H1 (cell line): Measurements from ENCODE around the gene C20orf144. TPM values are rescaled to one million over a fixed set of nuclear protein-coding genes. Genes with fewer than 3 reads are reported as not detected.

Source experiments
- CTCF ChIA-PET: fragments of 300-600 bp; sonication (Branson Sonifier 250); formaldehyde crosslinking; loops from one replicate; lab custom pipeline; 2021; ENCODE audit not compliant: partially characterized antibody; lab: Charles Lee
- POLR2A ChIA-PET: fragments of 300-600 bp; sonication (Branson Sonifier 250); formaldehyde crosslinking; loops from one replicate; lab custom pipeline; 2021; ENCODE audit warnings: inconsistent platforms; ENCODE audit not compliant: partially characterized antibody; lab: Charles Lee
- DNase-seq, 2 experiments: peaks; one replicate each; pipeline versions ENCODE4 v3.0.0 to v3.0.0-alpha.2; 2010 to 2022; ENCODE audit warnings: low spot score in 2 of 2, low read depth in 1 of 2, mixed read lengths in 1 of 2
- FAIRE-seq: peaks from 2 replicates; lab custom pipeline; 2011; peaks lifted over from hg19 to GRCh38; lab: Jason Lieb, UNC
- H2AFZ ChIP-seq: 2 replicates; pipeline ENCODE4 v1.8.1; 2012; ENCODE audit warnings: low read length, inconsistent platforms
- H2AK5ac ChIP-seq: 2 replicates; pipeline ENCODE4 v1.6.1; 2013; ENCODE audit warnings: low read depth, low read length
- H2BK120ac ChIP-seq: replicated peaks from 2 replicates; pipeline ENCODE3; 2013; ENCODE audit warnings: low read depth, low read length, inconsistent platforms
- H2BK12ac ChIP-seq: 2 replicates; pipeline ENCODE4 v1.6.1; 2013; ENCODE audit warnings: low read depth, low read length
- H2BK15ac ChIP-seq: 2 replicates; pipeline ENCODE4 v1.6.1; 2013; ENCODE audit warnings: low read length
- H2BK20ac ChIP-seq: 2 replicates; pipeline ENCODE4 v1.6.1; 2013; ENCODE audit warnings: low read length
- H2BK5ac ChIP-seq: 2 replicates; pipeline ENCODE4 v1.6.1; 2013; ENCODE audit warnings: low read depth, low read length
- H3K14ac ChIP-seq: 2 replicates; pipeline ENCODE4 v1.6.1; 2013; ENCODE audit warnings: inconsistent platforms; ENCODE audit not compliant: insufficient read length
- H3K18ac ChIP-seq: 2 replicates; pipeline ENCODE4 v1.6.1; 2013; ENCODE audit warnings: low read length; ENCODE audit errors: extremely low read depth
- H3K23ac ChIP-seq: 2 replicates; pipeline ENCODE4 v1.6.1; 2013; ENCODE audit warnings: inconsistent platforms; ENCODE audit not compliant: insufficient read length
- H3K23me2 ChIP-seq: 2 replicates; pipeline ENCODE4 v1.6.1; 2013; ENCODE audit warnings: low read depth, low read length
- H3K27ac ChIP-seq: 2 replicates; pipeline ENCODE4 v1.6.1; 2011; ENCODE audit warnings: low read depth, low read length, inconsistent platforms
- H3K27me3 ChIP-seq, 4 experiments: replicated peaks in 1 of 4; 1 replicate in 1 of 4; 2 replicates in 3 of 4; pipeline versions ENCODE4 v1.6.1 to v1.8.1; 2011 to 2013; ENCODE audit warnings: low read length in 3 of 4, mild to moderate bottlenecking in 3 of 4, inconsistent platforms in 2 of 4, mixed read lengths in 2 of 4, moderate library complexity in 1 of 4; ENCODE audit not compliant: control insufficient read depth in 3 of 4, insufficient read depth in 3 of 4; ENCODE audit errors: extremely low read depth in 1 of 4
- H3K36me3 ChIP-seq, 4 experiments: 2 replicates each; pipeline versions ENCODE4 v1.6.1 to v1.8.1; 2011 to 2013; ENCODE audit warnings: mild to moderate bottlenecking in 4 of 4, low read length in 3 of 4, moderate library complexity in 2 of 4, control low read depth in 1 of 4, inconsistent platforms in 1 of 4; ENCODE audit not compliant: insufficient read depth in 4 of 4, control insufficient read depth in 2 of 4
- H3K4ac ChIP-seq: replicated peaks from 2 replicates; pipeline ENCODE3; 2013; ENCODE audit warnings: low read length, low read depth, mixed read lengths, inconsistent platforms; ENCODE audit not compliant: insufficient read length
- H3K4me1 ChIP-seq, 4 experiments: replicated peaks in 1 of 4; 1 replicate in 1 of 4; 2 replicates in 3 of 4; pipeline versions ENCODE4 v1.6.1 to v1.8.1; 2011 to 2013; ENCODE audit warnings: low read length in 3 of 4, inconsistent platforms in 2 of 4, mixed read lengths in 1 of 4; ENCODE audit not compliant: insufficient read depth in 4 of 4, control insufficient read depth in 3 of 4
- H3K4me2 ChIP-seq, 2 experiments: 2 replicates each; pipeline versions ENCODE4 v1.6.1 to v1.8.1; 2011 to 2013; ENCODE audit warnings: low read depth in 2 of 2, low read length in 2 of 2, control low read depth in 1 of 2, inconsistent platforms in 1 of 2, mild to moderate bottlenecking in 1 of 2; ENCODE audit not compliant: insufficient read depth in 1 of 2
- H3K4me3 ChIP-seq, 4 experiments: fragments of 200-600, 300-600 bp in 1 of 4; sonication (generic), shearing (Covaris generic), sonication (Bioruptor Twin) in 1 of 4; 2 replicates each; pipeline versions ENCODE4 v1.5.1 to v1.8.1; 2011 to 2016; ENCODE audit warnings: low read length in 4 of 4, low read depth in 3 of 4, control low read depth in 2 of 4, inconsistent platforms in 2 of 4, mild to moderate bottlenecking in 2 of 4, mixed read lengths in 1 of 4, moderate library complexity in 1 of 4; ENCODE audit not compliant: insufficient read depth in 2 of 4; ENCODE audit errors: extremely low read depth in 1 of 4
- H3K56ac ChIP-seq: replicated peaks from 2 replicates; pipeline ENCODE3; 2013; ENCODE audit warnings: low read depth, mild to moderate bottlenecking, mixed read lengths, low read length, inconsistent platforms; ENCODE audit not compliant: insufficient read length
- H3K79me1 ChIP-seq: 2 replicates; pipeline ENCODE4 v1.6.1; 2013; ENCODE audit warnings: low read depth, low read length, control low read depth
- H3K79me2 ChIP-seq, 2 experiments: 2 replicates each; pipeline versions ENCODE4 v1.6.1 to v1.8.1; 2012 to 2013; ENCODE audit warnings: low read length in 2 of 2, mild to moderate bottlenecking in 2 of 2, inconsistent platforms in 1 of 2; ENCODE audit not compliant: insufficient read depth in 2 of 2, control insufficient read depth in 1 of 2
- H3K9ac ChIP-seq, 4 experiments: replicated peaks in 1 of 4; 1 replicate in 1 of 4; 2 replicates in 3 of 4; pipeline versions ENCODE4 v1.6.1 to v1.8.1; 2011 to 2013; ENCODE audit warnings: low read depth in 3 of 4, low read length in 3 of 4, control low read depth in 2 of 4, mild to moderate bottlenecking in 2 of 4, moderate library complexity in 2 of 4, inconsistent platforms in 1 of 4; ENCODE audit errors: extremely low read depth in 1 of 4
- H3K9me3 ChIP-seq, 2 experiments: 2 replicates each; pipeline versions ENCODE4 v1.6.1 to v1.8.1; 2012 to 2013; ENCODE audit warnings: mild to moderate bottlenecking in 2 of 2, moderate library complexity in 2 of 2, control low read depth in 1 of 2, inconsistent platforms in 1 of 2, low read depth in 1 of 2, low read length in 1 of 2, mixed read lengths in 1 of 2; ENCODE audit not compliant: insufficient read depth in 2 of 2
- H4K20me1 ChIP-seq, 2 experiments: replicated peaks in 1 of 2; 2 replicates each; pipeline versions ENCODE3 to v1.8.1; 2011 to 2013; ENCODE audit warnings: inconsistent platforms in 2 of 2, low read length in 2 of 2, mild to moderate bottlenecking in 1 of 2; ENCODE audit not compliant: insufficient read depth in 2 of 2, control insufficient read depth in 1 of 2
- H4K5ac ChIP-seq: 2 replicates; pipeline ENCODE4 v1.6.1; 2013; ENCODE audit warnings: low read length, low read depth, mixed read lengths, inconsistent platforms; ENCODE audit not compliant: insufficient read length
- H4K8ac ChIP-seq: 2 replicates; pipeline ENCODE4 v1.8.0; 2013; ENCODE audit warnings: mild to moderate bottlenecking, moderate library complexity, low read length, inconsistent platforms; ENCODE audit not compliant: insufficient read depth; ENCODE audit errors: extremely low read depth
- H4K91ac ChIP-seq: replicated peaks from 2 replicates; pipeline ENCODE3; 2013; ENCODE audit warnings: low read length, mixed read lengths, inconsistent platforms; ENCODE audit not compliant: insufficient read length
- ATF3 ChIP-seq: IDR thresholded peaks from 2 replicates; pipeline ENCODE4 v1.6.1; 2011; ENCODE audit warnings: low read depth, mild to moderate bottlenecking, low read length; ENCODE audit not compliant: insufficient read depth
- BCL11A ChIP-seq, 2 experiments: IDR thresholded peaks; one replicate each; pipeline ENCODE4 v1.6.1; 2011; ENCODE audit warnings: low read depth in 2 of 2, low read length in 2 of 2, mild to moderate bottlenecking in 2 of 2
- CHD1 ChIP-seq: IDR thresholded peaks from 2 replicates; pipeline ENCODE4 v1.6.1; 2012; ENCODE audit warnings: low read depth, low read length, improper control_type of control experiment
- E2F6 ChIP-seq: IDR thresholded peaks from 2 replicates; pipeline ENCODE4 v1.6.1; 2012; ENCODE audit warnings: inconsistent platforms
- EP300 ChIP-seq, 2 experiments: IDR thresholded peaks; 1 replicate in 1 of 2; 2 replicates in 1 of 2; pipeline ENCODE4 v1.6.1; 2011 to 2012; ENCODE audit warnings: low read depth in 2 of 2, low read length in 2 of 2, mild to moderate bottlenecking in 2 of 2, borderline replicate concordance in 1 of 2, inconsistent platforms in 1 of 2, moderate library complexity in 1 of 2
- POLR2AphosphoS5 ChIP-seq: IDR thresholded peaks from 2 replicates; pipeline ENCODE4 v1.6.1; 2011; ENCODE audit warnings: low read depth, low read length
- SP2 ChIP-seq: IDR thresholded peaks from 2 replicates; pipeline ENCODE4 v1.6.1; 2012; ENCODE audit warnings: mild to moderate bottlenecking, low read length, inconsistent platforms
- SUZ12 ChIP-seq: fragments of 200-600 bp; sonication (generic); IDR thresholded peaks from 2 replicates; pipeline ENCODE4 v1.6.1; 2012; ENCODE audit warnings: mild to moderate bottlenecking, inconsistent platforms, low read length, moderate library complexity, mixed read lengths
- TBP ChIP-seq: IDR thresholded peaks from 2 replicates; pipeline ENCODE4 v1.6.1; 2011; ENCODE audit warnings: low read depth, low read length, improper control_type of control experiment
- WGBS, 2 experiments: shearing (Covaris generic) in 1 of 2; methylation state at CpG; one replicate each; pipeline versions ENCODE4 v1.1.6 to v1.1.7; 2013 to 2015; ENCODE audit warnings: low lambda C conversion rate in 2 of 2, mixed read lengths in 2 of 2, inconsistent platforms in 1 of 2, low coverage in 1 of 2, missing lambda C conversion rate in 1 of 2; ENCODE audit not compliant: insufficient replicate concordance in 2 of 2, insufficient coverage in 1 of 2, insufficient read length in 1 of 2; ENCODE audit errors: extremely low coverage in 1 of 2, missing lambda C conversion rate in 1 of 2; 5-methylcytosine and 5-hydroxymethylcytosine counted together
- polyA plus RNA-seq, 7 experiments: library from polyadenylated mRNA; depleted of rRNA in 3 of 7; stranded (reverse) in 5 of 7; unstranded in 2 of 7; fragments of >200 nt in 5 of 7; fragments of 200-250 nt in 2 of 7; gene quantifications; 1 replicate in 5 of 7; 2 replicates in 1 of 7; 4 replicates in 1 of 7; pipeline versions ENCODE4 v1.2.1 to v1.2.3, GENCODE V29; 2011 to 2013; ENCODE audit warnings: missing spikeins in 2 of 7, mixed read lengths in 2 of 7
- total RNA-seq: library from RNA; stranded (reverse); fragmentation: NEBNext Ultra II Directional; extraction: Animal tissue kit (Norgen Biotek cat#: 25700); gene quantifications from 2 replicates; pipeline ENCODE4 v1.2.1, GENCODE V29; 2021

C20orf144 gene
- total and polyA plus RNA-seq, 2 of the 8 experiments (the other 6 are each of a cell fraction or from before 2014, with no cell fraction given), result 0.21 to 0.24 TPM

- H3K27ac ChIP-seq, result no peak overlapping the region
- TF ChIP-seq EP300 (IDR thresholded peaks at IDR 0.05; ENCODE audit: borderline replicate concordance in 1 of 2, low read depth in 2 of 2, low read length in 2 of 2) (no peak), POLR2AphosphoS5 (no peak), E2F6 (no peak), TBP (no peak), ATF3 (no peak), BCL11A (IDR thresholded peaks at IDR 0.05; ENCODE audit: low read depth in 2 of 2, low read length in 2 of 2) (no peak), SP2 (no peak), SUZ12 (no peak), CHD1 (no peak)
- TF ChIP-seq, all 59 proteins: peak for 0
- H3K4me2 ChIP-seq, result no peak overlapping the region
- no peak overlapping the region for H3K4me3 ChIP-seq
- H4K8ac ChIP-seq, result no peak overlapping the region
- H2BK12ac ChIP-seq, result no peak overlapping the region
- H3K14ac ChIP-seq, result no peak overlapping the region
- no peak overlapping the region for H2BK15ac ChIP-seq
- no peak overlapping the region for H2BK5ac ChIP-seq
- H3K9me3 ChIP-seq, result peaks cover 5 to 29% of the 10 kb centered on the region in 2 experiments; a peak in 2 of 4 replicates
- H2AFZ ChIP-seq, result no peak overlapping the region
- DNase-seq (no peak), FAIRE-seq (no peak)
- H3K79me2 ChIP-seq, result no peaks in the 10 kb centered on the region
- ChIA-PET CTCF (interaction anchor here (0.6 to 0.9 kb wide), 2 partner anchors 9 to 36 kb away, joined by 3 to 6 read pairs; no protein-coding TSS in a partner anchor), POLR2A (no interaction called here)
- H2BK120ac ChIP-seq, result no peak overlapping the region
- no peaks in the 10 kb centered on the region for H3K79me1 ChIP-seq
- H3K9ac ChIP-seq, result no peak overlapping the region
- H3K36me3 ChIP-seq, result no peaks in the 10 kb centered on the region; a peak in 1 of 8 replicates
- WGBS, 2 experiments, result 81% methylated on average over 4 of the region's 27 CpGs; no CpG with 5 or more reads in 1 of the 2 experiments
- H3K23ac ChIP-seq, result no peak overlapping the region
- no peaks in the 10 kb centered on the region for H3K4me1 ChIP-seq
- H4K5ac ChIP-seq, result no peak overlapping the region
- H3K27me3 ChIP-seq, result no peaks in the 10 kb centered on the region; a peak in 1 of 7 replicates
- no peak overlapping the region for H2AK5ac ChIP-seq
- H2BK20ac ChIP-seq, result no peak overlapping the region
- no peaks in the 10 kb centered on the region for H3K23me2 ChIP-seq
- H4K91ac ChIP-seq, result no peak overlapping the region
- no peaks in the 10 kb centered on the region for H4K20me1 ChIP-seq
- no peak overlapping the region for H3K18ac ChIP-seq
- no peak overlapping the region for H3K4ac ChIP-seq
- no peak overlapping the region for H3K56ac ChIP-seq
Observed at GRCh38 chr20:33701629-33702450, 39.7 kb downstream of the C20orf144 start.
